ENCODE data around the gene GPC3. TPM values are rescaled to one million over a fixed set of nuclear protein-coding genes. Genes with fewer than 3 reads are reported as not detected.

GPC3 gene
- total RNA-seq, 1 experiment from 2014 or later, result 32.4 TPM

DNA sequence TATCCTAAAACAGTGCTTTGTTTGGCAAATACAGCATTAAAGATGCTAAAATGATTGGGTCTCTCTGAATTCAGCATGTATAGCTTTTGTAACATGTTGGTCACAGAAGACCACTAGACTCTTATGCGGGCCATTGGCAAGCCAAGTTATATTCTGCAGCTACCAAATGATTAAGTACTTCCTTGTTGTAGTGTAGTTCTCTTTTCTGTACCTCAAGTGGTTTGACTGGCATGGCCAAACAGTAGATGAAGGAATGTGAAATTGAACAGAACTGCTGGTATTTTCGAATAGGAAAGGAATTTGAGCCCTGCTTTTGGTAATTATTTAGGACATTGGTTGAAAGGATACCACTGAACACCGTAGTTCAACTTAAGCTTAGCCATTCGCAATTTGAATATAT, 376.2 kb downstream of the GPC3 start:
- Mint-ChIP-seq H3K4me1 (peaks cover 10% of the 10 kb centered on the region), H3K9me3 (peaks cover 8% of the 10 kb centered on the region), H3K36me3 (peaks cover 5% of the 10 kb centered on the region), H3K4me3 (no peak overlapping the region), H3K27ac (no peak overlapping the region), H3K27me3 (ENCODE audit: low read depth) (no peaks in the 10 kb centered on the region; the same call in 1 of the 2 replicates)
- CTCF ChIA-PET, result no interaction called here
- TF ChIP-seq, protein P1, sequence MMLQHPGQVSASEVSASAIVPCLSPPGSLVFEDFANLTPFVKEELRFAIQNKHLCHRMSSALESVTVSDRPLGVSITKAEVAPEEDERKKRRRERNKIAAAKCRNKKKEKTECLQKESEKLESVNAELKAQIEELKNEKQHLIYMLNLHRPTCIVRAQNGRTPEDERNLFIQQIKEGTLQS (CRISPR knock-in tag; conservative IDR thresholded peaks at IDR 0.05), result no peak
- TF ChIP-seq, protein P2, sequence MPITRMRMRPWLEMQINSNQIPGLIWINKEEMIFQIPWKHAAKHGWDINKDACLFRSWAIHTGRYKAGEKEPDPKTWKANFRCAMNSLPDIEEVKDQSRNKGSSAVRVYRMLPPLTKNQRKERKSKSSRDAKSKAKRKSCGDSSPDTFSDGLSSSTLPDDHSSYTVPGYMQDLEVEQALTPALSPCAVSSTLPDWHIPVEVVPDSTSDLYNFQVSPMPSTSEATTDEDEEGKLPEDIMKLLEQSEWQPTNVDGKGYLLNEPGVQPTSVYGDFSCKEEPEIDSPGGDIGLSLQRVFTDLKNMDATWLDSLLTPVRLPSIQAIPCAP (CRISPR knock-in tag; IDR thresholded peaks at IDR 0.05), result no peak
- no peak for TF ChIP-seq CBFB (CRISPR knock-in tag; IDR thresholded peaks at IDR 0.05; ENCODE audit: low read depth)
- no peak for TF ChIP-seq CREM (CRISPR knock-in tag; IDR thresholded peaks at IDR 0.05)
- no peak for TF ChIP-seq ZNF317 (CRISPR knock-in tag; IDR thresholded peaks at IDR 0.05; ENCODE audit: borderline replicate concordance, low read depth)
- TF ChIP-seq, protein P3, sequence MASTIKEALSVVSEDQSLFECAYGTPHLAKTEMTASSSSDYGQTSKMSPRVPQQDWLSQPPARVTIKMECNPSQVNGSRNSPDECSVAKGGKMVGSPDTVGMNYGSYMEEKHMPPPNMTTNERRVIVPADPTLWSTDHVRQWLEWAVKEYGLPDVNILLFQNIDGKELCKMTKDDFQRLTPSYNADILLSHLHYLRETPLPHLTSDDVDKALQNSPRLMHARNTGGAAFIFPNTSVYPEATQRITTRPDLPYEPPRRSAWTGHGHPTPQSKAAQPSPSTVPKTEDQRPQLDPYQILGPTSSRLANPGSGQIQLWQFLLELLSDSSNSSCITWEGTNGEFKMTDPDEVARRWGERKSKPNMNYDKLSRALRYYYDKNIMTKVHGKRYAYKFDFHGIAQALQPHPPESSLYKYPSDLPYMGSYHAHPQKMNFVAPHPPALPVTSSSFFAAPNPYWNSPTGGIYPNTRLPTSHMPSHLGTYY (CRISPR knock-in tag; IDR thresholded peaks at IDR 0.05), result no peak
- TF ChIP-seq, protein P4, sequence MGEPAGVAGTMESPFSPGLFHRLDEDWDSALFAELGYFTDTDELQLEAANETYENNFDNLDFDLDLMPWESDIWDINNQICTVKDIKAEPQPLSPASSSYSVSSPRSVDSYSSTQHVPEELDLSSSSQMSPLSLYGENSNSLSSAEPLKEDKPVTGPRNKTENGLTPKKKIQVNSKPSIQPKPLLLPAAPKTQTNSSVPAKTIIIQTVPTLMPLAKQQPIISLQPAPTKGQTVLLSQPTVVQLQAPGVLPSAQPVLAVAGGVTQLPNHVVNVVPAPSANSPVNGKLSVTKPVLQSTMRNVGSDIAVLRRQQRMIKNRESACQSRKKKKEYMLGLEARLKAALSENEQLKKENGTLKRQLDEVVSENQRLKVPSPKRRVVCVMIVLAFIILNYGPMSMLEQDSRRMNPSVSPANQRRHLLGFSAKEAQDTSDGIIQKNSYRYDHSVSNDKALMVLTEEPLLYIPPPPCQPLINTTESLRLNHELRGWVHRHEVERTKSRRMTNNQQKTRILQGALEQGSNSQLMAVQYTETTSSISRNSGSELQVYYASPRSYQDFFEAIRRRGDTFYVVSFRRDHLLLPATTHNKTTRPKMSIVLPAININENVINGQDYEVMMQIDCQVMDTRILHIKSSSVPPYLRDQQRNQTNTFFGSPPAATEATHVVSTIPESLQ (CRISPR knock-in tag; IDR thresholded peaks at IDR 0.05), result no peak
- TF ChIP-seq IRF2 (CRISPR knock-in tag; IDR thresholded peaks at IDR 0.05; ENCODE audit: borderline replicate concordance, low read depth), result no peak
- TF ChIP-seq, protein P5, sequence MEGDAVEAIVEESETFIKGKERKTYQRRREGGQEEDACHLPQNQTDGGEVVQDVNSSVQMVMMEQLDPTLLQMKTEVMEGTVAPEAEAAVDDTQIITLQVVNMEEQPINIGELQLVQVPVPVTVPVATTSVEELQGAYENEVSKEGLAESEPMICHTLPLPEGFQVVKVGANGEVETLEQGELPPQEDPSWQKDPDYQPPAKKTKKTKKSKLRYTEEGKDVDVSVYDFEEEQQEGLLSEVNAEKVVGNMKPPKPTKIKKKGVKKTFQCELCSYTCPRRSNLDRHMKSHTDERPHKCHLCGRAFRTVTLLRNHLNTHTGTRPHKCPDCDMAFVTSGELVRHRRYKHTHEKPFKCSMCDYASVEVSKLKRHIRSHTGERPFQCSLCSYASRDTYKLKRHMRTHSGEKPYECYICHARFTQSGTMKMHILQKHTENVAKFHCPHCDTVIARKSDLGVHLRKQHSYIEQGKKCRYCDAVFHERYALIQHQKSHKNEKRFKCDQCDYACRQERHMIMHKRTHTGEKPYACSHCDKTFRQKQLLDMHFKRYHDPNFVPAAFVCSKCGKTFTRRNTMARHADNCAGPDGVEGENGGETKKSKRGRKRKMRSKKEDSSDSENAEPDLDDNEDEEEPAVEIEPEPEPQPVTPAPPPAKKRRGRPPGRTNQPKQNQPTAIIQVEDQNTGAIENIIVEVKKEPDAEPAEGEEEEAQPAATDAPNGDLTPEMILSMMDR (IDR thresholded peaks at IDR 0.05), result no peak
- TF ChIP-seq, protein P6, sequence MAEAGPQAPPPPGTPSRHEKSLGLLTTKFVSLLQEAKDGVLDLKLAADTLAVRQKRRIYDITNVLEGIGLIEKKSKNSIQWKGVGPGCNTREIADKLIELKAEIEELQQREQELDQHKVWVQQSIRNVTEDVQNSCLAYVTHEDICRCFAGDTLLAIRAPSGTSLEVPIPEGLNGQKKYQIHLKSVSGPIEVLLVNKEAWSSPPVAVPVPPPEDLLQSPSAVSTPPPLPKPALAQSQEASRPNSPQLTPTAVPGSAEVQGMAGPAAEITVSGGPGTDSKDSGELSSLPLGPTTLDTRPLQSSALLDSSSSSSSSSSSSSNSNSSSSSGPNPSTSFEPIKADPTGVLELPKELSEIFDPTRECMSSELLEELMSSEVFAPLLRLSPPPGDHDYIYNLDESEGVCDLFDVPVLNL (CRISPR knock-in tag; IDR thresholded peaks at IDR 0.05; ENCODE audit: borderline replicate concordance, low read depth), result no peak
- TF ChIP-seq, protein P7, sequence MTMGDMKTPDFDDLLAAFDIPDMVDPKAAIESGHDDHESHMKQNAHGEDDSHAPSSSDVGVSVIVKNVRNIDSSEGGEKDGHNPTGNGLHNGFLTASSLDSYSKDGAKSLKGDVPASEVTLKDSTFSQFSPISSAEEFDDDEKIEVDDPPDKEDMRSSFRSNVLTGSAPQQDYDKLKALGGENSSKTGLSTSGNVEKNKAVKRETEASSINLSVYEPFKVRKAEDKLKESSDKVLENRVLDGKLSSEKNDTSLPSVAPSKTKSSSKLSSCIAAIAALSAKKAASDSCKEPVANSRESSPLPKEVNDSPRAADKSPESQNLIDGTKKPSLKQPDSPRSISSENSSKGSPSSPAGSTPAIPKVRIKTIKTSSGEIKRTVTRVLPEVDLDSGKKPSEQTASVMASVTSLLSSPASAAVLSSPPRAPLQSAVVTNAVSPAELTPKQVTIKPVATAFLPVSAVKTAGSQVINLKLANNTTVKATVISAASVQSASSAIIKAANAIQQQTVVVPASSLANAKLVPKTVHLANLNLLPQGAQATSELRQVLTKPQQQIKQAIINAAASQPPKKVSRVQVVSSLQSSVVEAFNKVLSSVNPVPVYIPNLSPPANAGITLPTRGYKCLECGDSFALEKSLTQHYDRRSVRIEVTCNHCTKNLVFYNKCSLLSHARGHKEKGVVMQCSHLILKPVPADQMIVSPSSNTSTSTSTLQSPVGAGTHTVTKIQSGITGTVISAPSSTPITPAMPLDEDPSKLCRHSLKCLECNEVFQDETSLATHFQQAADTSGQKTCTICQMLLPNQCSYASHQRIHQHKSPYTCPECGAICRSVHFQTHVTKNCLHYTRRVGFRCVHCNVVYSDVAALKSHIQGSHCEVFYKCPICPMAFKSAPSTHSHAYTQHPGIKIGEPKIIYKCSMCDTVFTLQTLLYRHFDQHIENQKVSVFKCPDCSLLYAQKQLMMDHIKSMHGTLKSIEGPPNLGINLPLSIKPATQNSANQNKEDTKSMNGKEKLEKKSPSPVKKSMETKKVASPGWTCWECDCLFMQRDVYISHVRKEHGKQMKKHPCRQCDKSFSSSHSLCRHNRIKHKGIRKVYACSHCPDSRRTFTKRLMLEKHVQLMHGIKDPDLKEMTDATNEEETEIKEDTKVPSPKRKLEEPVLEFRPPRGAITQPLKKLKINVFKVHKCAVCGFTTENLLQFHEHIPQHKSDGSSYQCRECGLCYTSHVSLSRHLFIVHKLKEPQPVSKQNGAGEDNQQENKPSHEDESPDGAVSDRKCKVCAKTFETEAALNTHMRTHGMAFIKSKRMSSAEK (CRISPR knock-in tag; IDR thresholded peaks at IDR 0.05; ENCODE audit: borderline replicate concordance), result no peak
- TF ChIP-seq, protein P8, sequence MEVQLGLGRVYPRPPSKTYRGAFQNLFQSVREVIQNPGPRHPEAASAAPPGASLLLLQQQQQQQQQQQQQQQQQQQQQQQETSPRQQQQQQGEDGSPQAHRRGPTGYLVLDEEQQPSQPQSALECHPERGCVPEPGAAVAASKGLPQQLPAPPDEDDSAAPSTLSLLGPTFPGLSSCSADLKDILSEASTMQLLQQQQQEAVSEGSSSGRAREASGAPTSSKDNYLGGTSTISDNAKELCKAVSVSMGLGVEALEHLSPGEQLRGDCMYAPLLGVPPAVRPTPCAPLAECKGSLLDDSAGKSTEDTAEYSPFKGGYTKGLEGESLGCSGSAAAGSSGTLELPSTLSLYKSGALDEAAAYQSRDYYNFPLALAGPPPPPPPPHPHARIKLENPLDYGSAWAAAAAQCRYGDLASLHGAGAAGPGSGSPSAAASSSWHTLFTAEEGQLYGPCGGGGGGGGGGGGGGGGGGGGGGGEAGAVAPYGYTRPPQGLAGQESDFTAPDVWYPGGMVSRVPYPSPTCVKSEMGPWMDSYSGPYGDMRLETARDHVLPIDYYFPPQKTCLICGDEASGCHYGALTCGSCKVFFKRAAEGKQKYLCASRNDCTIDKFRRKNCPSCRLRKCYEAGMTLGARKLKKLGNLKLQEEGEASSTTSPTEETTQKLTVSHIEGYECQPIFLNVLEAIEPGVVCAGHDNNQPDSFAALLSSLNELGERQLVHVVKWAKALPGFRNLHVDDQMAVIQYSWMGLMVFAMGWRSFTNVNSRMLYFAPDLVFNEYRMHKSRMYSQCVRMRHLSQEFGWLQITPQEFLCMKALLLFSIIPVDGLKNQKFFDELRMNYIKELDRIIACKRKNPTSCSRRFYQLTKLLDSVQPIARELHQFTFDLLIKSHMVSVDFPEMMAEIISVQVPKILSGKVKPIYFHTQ (CRISPR knock-in tag; IDR thresholded peaks at IDR 0.05), result no peak
- no peak for TF ChIP-seq CREB1 (CRISPR knock-in tag; IDR thresholded peaks at IDR 0.05)
- TF ChIP-seq, protein P9, sequence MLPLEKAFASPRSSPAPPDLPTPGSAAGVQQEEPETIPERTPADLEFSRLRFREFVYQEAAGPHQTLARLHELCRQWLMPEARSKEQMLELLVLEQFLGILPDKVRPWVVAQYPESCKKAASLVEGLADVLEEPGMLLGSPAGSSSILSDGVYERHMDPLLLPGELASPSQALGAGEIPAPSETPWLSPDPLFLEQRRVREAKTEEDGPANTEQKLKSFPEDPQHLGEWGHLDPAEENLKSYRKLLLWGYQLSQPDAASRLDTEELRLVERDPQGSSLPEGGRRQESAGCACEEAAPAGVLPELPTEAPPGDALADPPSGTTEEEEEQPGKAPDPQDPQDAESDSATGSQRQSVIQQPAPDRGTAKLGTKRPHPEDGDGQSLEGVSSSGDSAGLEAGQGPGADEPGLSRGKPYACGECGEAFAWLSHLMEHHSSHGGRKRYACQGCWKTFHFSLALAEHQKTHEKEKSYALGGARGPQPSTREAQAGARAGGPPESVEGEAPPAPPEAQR (CRISPR knock-in tag; IDR thresholded peaks at IDR 0.05), result no peak
- no peak for TF ChIP-seq FOXP1 (CRISPR knock-in tag; IDR thresholded peaks at IDR 0.05; ENCODE audit: borderline replicate concordance)
- POLR2A ChIA-PET, result no interaction called here
- ATAC-seq, result no peak
- no peak for DNase-seq (ENCODE audit: low spot score)
